ENCODE measurements around the gene CCDC57. TPM values are rescaled to one million over a fixed set of nuclear protein-coding genes. Genes with fewer than 3 reads are reported as not detected.
"Not testable (repeated sequence)": the region's sequence is repeated elsewhere in the genome, so short reads cannot be mapped to it uniquely, and the experiment has no call there.

The CCDC57 gene
- total RNA-seq, 1 experiment from 2014 or later: 140 TPM

DNA sequence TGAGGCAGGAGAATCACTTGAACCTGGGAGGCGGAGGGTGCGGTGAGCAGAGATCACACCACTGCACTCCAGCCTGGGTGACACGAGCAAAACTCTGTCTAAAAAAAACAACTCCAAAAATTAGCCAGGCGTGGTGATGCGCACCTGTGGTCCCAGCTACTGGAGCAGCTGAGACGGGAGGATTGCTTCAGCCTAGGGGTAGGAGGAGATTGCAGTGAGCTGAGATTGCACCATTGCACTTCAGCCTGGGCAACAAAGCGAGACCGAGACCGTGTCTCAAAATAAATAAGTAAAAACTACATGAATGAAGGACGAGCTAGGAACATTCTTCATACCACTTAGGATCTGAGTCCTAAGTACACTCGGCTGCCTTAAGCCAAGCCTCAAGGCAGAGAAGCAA, 35.4 kb downstream of the CCDC57 start:
- TF ChIP-seq EZH2 (IDR thresholded peaks at IDR 0.05; ENCODE audit: low read depth) (no peak), CTCF (conservative IDR thresholded peaks at IDR 0.05) (no peak)
- Histone ChIP-seq H3K79me2 (ENCODE audit: low read depth) (no peaks in the 10 kb centered on the region), H3F3A (ENCODE audit: insufficient read depth, low read depth) (no peaks in the 10 kb centered on the region), H3K27ac (no peak overlapping the region), H3K4me2 (no peak overlapping the region), H3K27me3 (ENCODE audit: insufficient read depth, low read depth) (no peaks in the 10 kb centered on the region), H3K9me3 (ENCODE audit: insufficient read depth, low read depth) (no peaks in the 10 kb centered on the region), H4K20me1 (ENCODE audit: insufficient read depth) (no peaks in the 10 kb centered on the region), H3K4me1 (replicated peaks; ENCODE audit: insufficient read depth) (no peaks in the 10 kb centered on the region), H3K36me3 (ENCODE audit: low read depth) (no peaks in the 10 kb centered on the region), H2AFZ (no peak overlapping the region), H3K9me2 (ENCODE audit: insufficient read depth) (no peaks in the 10 kb centered on the region), H3K4me3 (no peak overlapping the region)
- ChIA-PET CTCF (no interaction called here), POLR2A (ENCODE audit: unreplicated experiment) (no interaction called here)
- no TSS peak for BruUV-seq (replicated peaks)
- intact Hi-C loops (cut with micrococcal nuclease; ENCODE audit: unreplicated experiment): no loop called here
- DNase-seq: no peak

DNA sequence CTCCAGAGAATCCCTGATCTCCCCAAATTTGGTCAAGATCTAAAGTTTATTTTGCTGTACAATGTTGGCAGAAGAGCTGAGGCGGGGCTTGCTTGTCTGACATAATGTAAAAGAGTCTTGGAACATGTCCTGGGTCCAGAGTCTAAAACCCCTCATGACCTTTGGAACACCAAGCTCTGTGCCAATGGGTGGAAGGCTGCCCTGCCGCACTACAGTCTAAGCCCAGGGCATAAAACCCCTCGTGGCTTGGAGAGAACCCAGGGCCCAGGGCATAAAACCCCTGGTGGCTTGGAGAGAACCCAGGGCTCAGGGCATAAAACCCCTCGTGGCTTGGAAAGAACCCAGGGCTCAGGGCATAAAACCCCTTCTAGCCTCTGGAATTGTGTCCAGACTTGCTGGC, 36.7 kb downstream of the CCDC57 start:
- H3K27me3 ChIP-seq (ENCODE audit: insufficient read depth, low read depth): no peaks in the 10 kb centered on the region
- BruUV-seq (replicated peaks): no TSS peak
- CTCF ChIA-PET: no interaction called here

DNA sequence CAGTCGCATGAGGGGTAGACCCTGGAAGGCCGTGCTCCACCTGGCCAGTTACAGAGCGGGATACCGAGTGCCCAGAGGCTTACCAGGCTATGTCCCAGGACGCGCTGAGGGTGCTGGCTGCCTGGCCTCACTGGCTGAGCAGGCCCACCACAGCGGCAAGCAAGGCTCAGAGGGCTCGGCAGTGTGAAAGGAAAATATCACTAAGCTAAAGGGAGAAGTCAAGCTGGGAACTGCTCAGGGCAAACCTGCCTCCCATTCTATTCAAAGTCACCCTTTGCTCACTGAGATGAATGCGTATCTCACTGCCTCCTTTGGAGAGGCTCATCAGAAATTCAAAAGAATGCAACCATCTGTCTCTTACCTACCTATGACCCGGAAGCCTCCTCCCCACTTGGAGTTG, 37.4 kb downstream of the CCDC57 start:
- TF ChIP-seq EZH2 (IDR thresholded peaks at IDR 0.05; ENCODE audit: low read depth): no peak
- TF ChIP-seq CTCF (conservative IDR thresholded peaks at IDR 0.05): no peak
- ChIA-PET POLR2A (ENCODE audit: unreplicated experiment) (no interaction called here), CTCF (no interaction called here)
- intact Hi-C loops (cut with micrococcal nuclease; ENCODE audit: unreplicated experiment): no loop called here
- Histone ChIP-seq H3F3A (ENCODE audit: insufficient read depth, low read depth) (no peaks in the 10 kb centered on the region), H3K27ac (no peak overlapping the region), H3K9me3 (ENCODE audit: insufficient read depth, low read depth) (no peaks in the 10 kb centered on the region), H3K4me2 (no peak overlapping the region), H3K9me2 (ENCODE audit: insufficient read depth) (no peaks in the 10 kb centered on the region), H3K27me3 (ENCODE audit: insufficient read depth, low read depth) (no peaks in the 10 kb centered on the region), H4K20me1 (ENCODE audit: insufficient read depth) (no peaks in the 10 kb centered on the region), H3K4me1 (replicated peaks; ENCODE audit: insufficient read depth) (no peaks in the 10 kb centered on the region), H3K36me3 (ENCODE audit: low read depth) (no peaks in the 10 kb centered on the region), H3K4me3 (no peak overlapping the region), H2AFZ (no peak overlapping the region), H3K79me2 (ENCODE audit: low read depth) (no peaks in the 10 kb centered on the region)
- no TSS peak for BruUV-seq (replicated peaks)
- DNase-seq: no peak

More for the DNA sequence above, 36.7 kb downstream of the CCDC57 start:
- intact Hi-C loops (cut with micrococcal nuclease; ENCODE audit: unreplicated experiment): no loop called here
- POLR2A ChIA-PET (ENCODE audit: unreplicated experiment): no interaction called here
- Histone ChIP-seq H3F3A (ENCODE audit: insufficient read depth, low read depth) (no peaks in the 10 kb centered on the region), H2AFZ (no peak overlapping the region), H3K36me3 (ENCODE audit: low read depth) (no peaks in the 10 kb centered on the region), H4K20me1 (ENCODE audit: insufficient read depth) (no peaks in the 10 kb centered on the region), H3K9me3 (ENCODE audit: insufficient read depth, low read depth) (no peaks in the 10 kb centered on the region), H3K4me2 (no peak overlapping the region), H3K9me2 (ENCODE audit: insufficient read depth) (no peaks in the 10 kb centered on the region), H3K79me2 (ENCODE audit: low read depth) (no peaks in the 10 kb centered on the region), H3K4me1 (replicated peaks; ENCODE audit: insufficient read depth) (no peaks in the 10 kb centered on the region), H3K4me3 (no peak overlapping the region), H3K27ac (no peak overlapping the region)
- no peak for DNase-seq
- no peak for TF ChIP-seq EZH2 (IDR thresholded peaks at IDR 0.05; ENCODE audit: low read depth)
- TF ChIP-seq CTCF (conservative IDR thresholded peaks at IDR 0.05): no peak

DNA sequence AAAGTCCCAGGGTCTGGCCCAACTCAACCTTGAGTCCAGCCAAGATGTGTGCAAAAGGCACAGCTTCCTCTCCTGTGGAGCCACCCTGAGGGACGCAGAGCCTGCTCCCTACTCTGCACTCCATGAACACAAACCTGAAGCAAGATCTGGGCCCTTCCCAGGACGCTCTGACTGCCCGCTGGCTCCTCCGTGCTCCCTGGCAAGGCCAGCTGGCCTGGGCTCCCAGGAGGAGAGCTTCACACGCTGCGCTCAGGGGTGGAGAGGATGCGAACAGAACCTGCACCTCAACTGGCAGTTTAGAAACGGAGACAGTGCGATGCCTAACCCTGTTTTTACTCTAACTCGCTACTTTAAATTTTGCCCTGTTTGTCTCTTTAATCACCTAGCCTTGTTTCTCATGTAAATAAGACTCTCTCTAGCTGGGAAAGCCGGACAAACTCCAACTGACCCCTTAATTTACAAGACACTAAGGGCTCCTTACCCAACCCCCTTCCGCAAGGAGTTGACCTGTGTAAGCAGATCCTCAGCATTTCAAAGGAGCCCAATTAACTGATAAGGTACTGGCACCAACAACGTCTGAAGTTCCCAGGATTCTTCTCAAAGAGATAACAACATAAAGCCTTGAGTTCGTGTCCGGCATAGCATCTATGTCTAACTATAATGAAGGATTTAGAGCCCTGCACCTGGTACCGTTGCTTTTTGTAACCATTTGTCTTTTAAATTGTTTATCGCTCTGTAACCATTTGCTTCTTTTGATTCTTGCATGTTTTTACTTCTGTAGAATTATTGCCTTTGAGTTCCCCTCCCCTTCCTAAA, 38.4 kb downstream of the CCDC57 start:
- H3K36me3 ChIP-seq (ENCODE audit: low read depth); H3K27me3 ChIP-seq (ENCODE audit: insufficient read depth, low read depth); H3K27ac ChIP-seq; H4K20me1 ChIP-seq (ENCODE audit: insufficient read depth); H3F3A ChIP-seq (ENCODE audit: insufficient read depth, low read depth); BruUV-seq (replicated peaks); DNase-seq; H3K9me3 ChIP-seq (ENCODE audit: insufficient read depth, low read depth); intact Hi-C loops (cut with micrococcal nuclease; ENCODE audit: unreplicated experiment); H2AFZ ChIP-seq; H3K9me2 ChIP-seq (ENCODE audit: insufficient read depth); H3K4me2 ChIP-seq; H3K4me1 ChIP-seq (replicated peaks; ENCODE audit: insufficient read depth); POLR2A ChIA-PET (ENCODE audit: unreplicated experiment); CTCF ChIA-PET; H3K4me3 ChIP-seq; H3K79me2 ChIP-seq (ENCODE audit: low read depth): not testable (repeated sequence)

Measured in PC-9 (cell line).